H9 (cell line): ENCODE results near the gene TMCC3. TPM values are rescaled to one million over a fixed set of nuclear protein-coding genes. Genes with fewer than 3 reads are reported as not detected.

Source experiments
- DNase-seq: peaks from one replicate; pipeline ENCODE4 v3.0.0-alpha.2; 2017
- H2AFZ ChIP-seq: one replicate; pipeline ENCODE4 v1.6.1; 2013; ENCODE audit warnings: mild to moderate bottlenecking, low read length, control low read depth, moderate library complexity
- H2AK5ac ChIP-seq: 2 replicates; pipeline ENCODE4 v1.6.1; 2013; ENCODE audit warnings: low read length, control low read depth, mixed read lengths; ENCODE audit not compliant: insufficient read length
- H2BK120ac ChIP-seq: one replicate; pipeline ENCODE4 v1.6.1; 2013; ENCODE audit warnings: low read depth, mild to moderate bottlenecking, low read length, control low read depth, inconsistent platforms; ENCODE audit not compliant: poor library complexity, severe bottlenecking
- H2BK12ac ChIP-seq: 2 replicates; pipeline ENCODE4 v1.6.1; 2013; ENCODE audit warnings: low read length, control low read depth, mixed read lengths, low read depth; ENCODE audit not compliant: insufficient read length
- H2BK15ac ChIP-seq: 2 replicates; pipeline ENCODE4 v1.6.1; 2013; ENCODE audit warnings: low read depth, low read length, control low read depth
- H2BK20ac ChIP-seq: one replicate; pipeline ENCODE4 v1.6.1; 2013; ENCODE audit warnings: low read depth, mild to moderate bottlenecking, low read length, control low read depth, inconsistent platforms; ENCODE audit not compliant: poor library complexity, severe bottlenecking
- H2BK5ac ChIP-seq: 2 replicates; pipeline ENCODE4 v1.6.1; 2013; ENCODE audit warnings: low read length, control low read depth, mixed read lengths; ENCODE audit not compliant: insufficient read length
- H3K14ac ChIP-seq: 2 replicates; pipeline ENCODE4 v1.6.1; 2013; ENCODE audit warnings: low read length, control low read depth; ENCODE audit not compliant: insufficient read depth
- H3K18ac ChIP-seq: 2 replicates; pipeline ENCODE4 v1.6.1; 2013; ENCODE audit warnings: low read depth, mild to moderate bottlenecking, mixed read lengths, low read length, control low read depth; ENCODE audit not compliant: insufficient read length
- H3K23ac ChIP-seq: 2 replicates; pipeline ENCODE4 v1.6.1; 2013; ENCODE audit warnings: low read length, control low read depth, mixed read lengths, low read depth; ENCODE audit not compliant: insufficient read length
- H3K23me2 ChIP-seq: 2 replicates; pipeline ENCODE4 v1.6.1; 2013; ENCODE audit warnings: low read depth, mild to moderate bottlenecking, mixed read lengths, low read length, control low read depth; ENCODE audit not compliant: insufficient read length, poor library complexity, severe bottlenecking
- H3K27ac ChIP-seq: 2 replicates; pipeline ENCODE4 v1.5.1; 2013; ENCODE audit warnings: low read length, control low read depth, mixed read lengths, low read depth; ENCODE audit not compliant: insufficient read length
- H3K27me3 ChIP-seq: 2 replicates; pipeline ENCODE4 v1.6.1; 2013; ENCODE audit warnings: low read length, control low read depth, inconsistent platforms; ENCODE audit not compliant: insufficient read depth
- H3K4ac ChIP-seq: 2 replicates; pipeline ENCODE4 v1.6.1; 2013; ENCODE audit warnings: low read depth, mild to moderate bottlenecking, control low read depth, inconsistent platforms, low read length, moderate library complexity
- H3K4me1 ChIP-seq: 2 replicates; pipeline ENCODE4 v1.6.1; 2013; ENCODE audit warnings: low read length, control low read depth, inconsistent platforms; ENCODE audit not compliant: insufficient read depth
- H3K4me2 ChIP-seq: 2 replicates; pipeline ENCODE4 v1.6.1; 2013; ENCODE audit warnings: low read length, control low read depth, mixed read lengths; ENCODE audit not compliant: insufficient read length, insufficient read depth
- H3K56ac ChIP-seq: 2 replicates; pipeline ENCODE4 v1.6.1; 2013; ENCODE audit warnings: low read depth, mild to moderate bottlenecking, mixed read lengths, low read length, control low read depth; ENCODE audit not compliant: insufficient read length
- H3K79me1 ChIP-seq: 2 replicates; pipeline ENCODE4 v1.6.1; 2013; ENCODE audit warnings: low read depth, mild to moderate bottlenecking, moderate library complexity, low read length, control low read depth, inconsistent platforms; ENCODE audit not compliant: insufficient read depth, poor library complexity, severe bottlenecking
- H3K79me2 ChIP-seq: 2 replicates; pipeline ENCODE4 v1.6.1; 2013; ENCODE audit warnings: low read length, control low read depth, inconsistent platforms; ENCODE audit not compliant: insufficient read depth
- H3K9ac ChIP-seq: 2 replicates; pipeline ENCODE4 v1.6.1; 2013; ENCODE audit warnings: low read length, control low read depth, mixed read lengths; ENCODE audit not compliant: insufficient read length; ENCODE audit errors: extremely low read depth
- H3K9me3 ChIP-seq: one replicate; pipeline ENCODE4 v1.6.1; 2013; ENCODE audit warnings: low read depth, low read length, inconsistent platforms; ENCODE audit not compliant: control insufficient read depth
- H3T11ph ChIP-seq: one replicate; pipeline ENCODE4 v1.6.1; 2013; ENCODE audit warnings: mild to moderate bottlenecking, low read length, control low read depth, inconsistent platforms
- H4K20me1 ChIP-seq: one replicate; pipeline ENCODE4 v1.6.1; 2013; ENCODE audit not compliant: control insufficient read depth, insufficient read length, insufficient read depth
- H4K5ac ChIP-seq: 2 replicates; pipeline ENCODE4 v1.6.1; 2013; ENCODE audit warnings: low read depth, mild to moderate bottlenecking, mixed read lengths, low read length, control low read depth; ENCODE audit not compliant: insufficient read length
- H4K8ac ChIP-seq: replicated peaks from 2 replicates; pipeline ENCODE4 v1.6.1; 2013; ENCODE audit warnings: low read length, control low read depth, mixed read lengths, low read depth; ENCODE audit not compliant: insufficient read length
- H4K91ac ChIP-seq: 2 replicates; pipeline ENCODE4 v1.6.1; 2013; ENCODE audit warnings: low read depth, mild to moderate bottlenecking, moderate library complexity, mixed read lengths, low read length, control low read depth; ENCODE audit not compliant: insufficient read length
- H3K27ac Mint-ChIP-seq, 3 experiments: 2 replicates in 2 of 3; 3 replicates in 1 of 3; pipeline ENCODE4 v1.8.0; 2020 to 2021; ENCODE audit warnings: mixed read lengths in 3 of 3, mild to moderate bottlenecking in 1 of 3, moderate library complexity in 1 of 3
- H3K27me3 Mint-ChIP-seq: 2 replicates; pipeline ENCODE4 v1.8.0; 2021; ENCODE audit warnings: low read depth, mild to moderate bottlenecking, moderate library complexity, mixed read lengths
- H3K36me3 Mint-ChIP-seq, 3 experiments: 2 replicates in 2 of 3; 3 replicates in 1 of 3; pipeline ENCODE4 v1.8.0; 2020 to 2021; ENCODE audit warnings: low read depth in 3 of 3, mixed read lengths in 3 of 3; ENCODE audit not compliant: insufficient read depth in 1 of 3
- H3K4me1 Mint-ChIP-seq, 2 experiments: 2 replicates each; pipeline ENCODE4 v1.8.0; 2020; ENCODE audit warnings: mixed read lengths in 2 of 2
- H3K4me3 Mint-ChIP-seq, 2 experiments: 2 replicates in 1 of 2; 3 replicates in 1 of 2; pipeline ENCODE4 v1.8.0; 2020 to 2021; ENCODE audit warnings: mild to moderate bottlenecking in 2 of 2, mixed read lengths in 2 of 2, moderate library complexity in 1 of 2
- H3K9me3 Mint-ChIP-seq, 2 experiments: 2 replicates in 1 of 2; 3 replicates in 1 of 2; pipeline ENCODE4 v1.8.0; 2020; ENCODE audit warnings: mild to moderate bottlenecking in 2 of 2, mixed read lengths in 2 of 2, moderate library complexity in 1 of 2
- CTCF ChIP-seq: fragments of 200-600 bp; sonication (generic); conservative IDR thresholded peaks from 3 replicates; pipeline ENCODE4 v1.8.0; 2021; ENCODE audit warnings: antibody characterized with exemption, mild to moderate bottlenecking
- total RNA-seq: library from RNA; stranded (reverse); gene quantifications from 2 replicates; pipeline ENCODE4 v1.2.1, GENCODE V29; 2021

Gene TMCC3
- total RNA-seq, 1 experiment from 2014 or later = 0.87 TPM

GRCh38 chr12:94538318-94538717, 112.0 kb downstream of the TMCC3 start:
- H3T11ph ChIP-seq = no peak overlapping the region
- H3K56ac ChIP-seq = no peak overlapping the region
- H2BK20ac ChIP-seq = no peak overlapping the region

More at GRCh38 chr12:94538318-94538717, 112.0 kb downstream of the TMCC3 start:
- H2BK12ac ChIP-seq = no peak overlapping the region
- H3K14ac ChIP-seq = no peak overlapping the region
- no peaks in the 10 kb centered on the region for H3K4me1 ChIP-seq
- no peak for TF ChIP-seq CTCF
- H4K5ac ChIP-seq = no peak overlapping the region
- Mint-ChIP-seq H3K36me3 (no peaks in the 10 kb centered on the region), H3K27ac (no peak overlapping the region), H3K4me1 (peaks cover 5 to 13% of the 10 kb centered on the region in 2 experiments), H3K9me3 (no peaks in the 10 kb centered on the region), H3K4me3 (no peak overlapping the region), H3K27me3 (no peaks in the 10 kb centered on the region; the same call in 1 of the 2 replicates)
- H3K4me2 ChIP-seq = no peak overlapping the region
- no peaks in the 10 kb centered on the region for H3K9me3 ChIP-seq
- no peak overlapping the region for H3K18ac ChIP-seq
- no peak for DNase-seq
- H3K4ac ChIP-seq = no peak overlapping the region
- H2AK5ac ChIP-seq = no peak overlapping the region
- no peak overlapping the region for H2AFZ ChIP-seq
- no peak overlapping the region for H3K27ac ChIP-seq
- no peak overlapping the region for H3K9ac ChIP-seq
- no peaks in the 10 kb centered on the region for H3K79me1 ChIP-seq
- H3K79me2 ChIP-seq = no peaks in the 10 kb centered on the region
- H3K23me2 ChIP-seq = no peaks in the 10 kb centered on the region
- H3K27me3 ChIP-seq = no peaks in the 10 kb centered on the region
- no peak overlapping the region for H2BK120ac ChIP-seq
- H4K20me1 ChIP-seq = no peaks in the 10 kb centered on the region
- no peak overlapping the region for H4K8ac ChIP-seq
- H3K23ac ChIP-seq = no peak overlapping the region
- no peak overlapping the region for H4K91ac ChIP-seq
- H2BK5ac ChIP-seq = no peak overlapping the region
- H2BK15ac ChIP-seq = no peak overlapping the region
